ENCODE results near the gene GAA.
"Not testable (repeated sequence)": the region's sequence is repeated elsewhere in the genome, so short reads cannot be mapped to it uniquely, and the experiment has no call there.

Gene GAA

GRCh38 chr17:80147035-80147822 lies 45.8 kb downstream of the GAA start, which contains the start of gene EIF4A3:
Gene EIF4A3, minus strand, starts transcription at chr17:80147128. Its CDS starts 167 bp downstream, at chr17:80146961.
- ATAC-seq = peak; percentile 93 to 97

- no peak for ATAC-seq
These were observed 50.0 kb downstream of the GAA start for GRCh38 chr17:80151333-80151732.

DNA sequence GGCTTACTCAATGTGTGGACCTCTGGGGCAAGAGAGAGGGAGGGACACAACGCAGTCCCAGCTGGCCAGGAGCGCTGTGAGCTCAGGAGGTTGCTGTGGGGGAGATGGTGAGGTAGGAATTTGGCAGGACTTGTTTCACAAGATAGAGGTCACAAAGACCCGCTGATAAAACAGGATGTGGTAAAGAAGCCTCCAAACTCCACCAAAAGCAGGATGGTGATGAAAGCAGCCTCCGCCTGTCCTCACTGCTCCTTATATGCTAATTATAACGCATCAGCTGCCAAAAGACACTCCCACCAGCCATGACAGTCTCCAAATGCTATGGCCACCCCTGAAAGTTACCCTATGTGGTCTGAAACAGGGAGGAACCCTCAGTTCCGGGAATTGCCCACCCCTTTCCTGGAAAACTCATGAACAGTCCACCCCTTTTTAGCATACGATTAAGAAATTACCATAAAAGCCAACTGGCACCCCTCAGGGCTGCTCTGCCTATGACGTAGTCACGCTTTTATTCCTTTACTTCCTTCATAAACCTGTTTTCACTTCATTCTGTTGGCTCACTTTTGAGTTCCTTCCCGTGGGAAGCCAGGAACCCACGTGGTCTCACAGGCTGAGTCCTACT lies 50.8 kb downstream of the GAA start:
- ATAC-seq = no peak

DNA sequence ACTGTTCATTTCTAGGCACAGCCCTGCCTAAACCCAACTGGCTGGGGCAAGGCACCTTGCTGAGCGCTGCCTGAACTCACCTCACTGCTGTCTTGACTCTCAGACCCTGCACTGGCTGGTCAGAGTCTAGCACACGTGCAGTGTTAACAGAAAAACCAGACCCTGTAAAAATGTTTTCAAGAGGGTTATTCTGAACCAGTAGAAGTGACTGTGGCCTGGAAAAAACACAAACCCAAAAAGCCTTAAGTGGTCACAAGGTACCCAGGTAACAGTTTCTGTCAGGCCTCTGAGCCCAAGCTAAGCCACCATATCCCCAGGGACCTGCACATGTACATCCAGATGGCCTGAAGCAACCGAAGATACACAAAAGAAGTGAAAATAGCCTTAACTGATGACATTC lies 51.6 kb downstream of the GAA start:
- no peak for ATAC-seq

- ATAC-seq = no peak
These were observed 52.8 kb downstream of the GAA start for GRCh38 chr17:80154166-80154565.

GRCh38 chr17:80155600-80155999 lies 54.2 kb downstream of the GAA start:
- not testable (repeated sequence) for ATAC-seq

DNA sequence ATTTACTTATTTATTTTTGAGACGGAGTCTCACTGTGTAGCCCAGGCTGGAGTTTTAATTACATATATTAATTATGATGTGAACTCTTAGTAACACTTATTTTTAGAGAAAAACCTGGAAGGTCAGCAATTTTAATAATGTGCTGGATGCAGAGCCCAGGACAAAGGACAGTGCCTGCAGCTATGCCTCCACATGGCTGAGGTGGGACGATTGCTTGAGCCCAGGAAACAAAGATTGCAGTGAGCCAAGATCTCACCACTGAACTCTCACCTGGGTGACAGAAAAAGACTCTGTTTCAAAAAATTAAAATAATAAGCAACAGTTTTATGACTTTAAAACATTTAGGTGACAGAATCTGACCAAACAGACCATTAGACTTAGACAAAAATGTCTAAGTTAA lies 57.5 kb downstream of the GAA start:
- no peak for ATAC-seq

GRCh38 chr17:80160536-80160935 lies 59.2 kb downstream of the GAA start:
- ATAC-seq = no peak

- ATAC-seq = no peak
These were observed 62.0 kb downstream of the GAA start for GRCh38 chr17:80163336-80163735.

DNA sequence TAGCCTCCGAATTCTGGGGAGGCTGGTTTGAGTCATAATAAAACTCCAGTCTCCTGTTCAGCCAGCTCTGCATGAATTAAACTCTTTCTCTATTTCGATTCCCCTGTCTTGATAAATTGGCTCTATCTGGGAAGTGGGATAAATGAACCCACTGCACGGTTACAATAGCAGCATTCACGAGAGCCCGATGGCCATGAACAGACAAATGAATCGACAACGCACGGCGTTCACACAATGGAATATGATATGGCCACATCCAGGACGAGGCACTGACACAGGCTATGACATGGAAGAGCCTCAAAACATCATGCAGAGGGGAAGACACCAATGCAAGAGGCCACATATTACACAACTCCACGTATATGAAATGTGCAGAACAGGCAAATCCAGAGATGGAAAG lies 62.8 kb downstream of the GAA start:
- no peak for ATAC-seq

DNA sequence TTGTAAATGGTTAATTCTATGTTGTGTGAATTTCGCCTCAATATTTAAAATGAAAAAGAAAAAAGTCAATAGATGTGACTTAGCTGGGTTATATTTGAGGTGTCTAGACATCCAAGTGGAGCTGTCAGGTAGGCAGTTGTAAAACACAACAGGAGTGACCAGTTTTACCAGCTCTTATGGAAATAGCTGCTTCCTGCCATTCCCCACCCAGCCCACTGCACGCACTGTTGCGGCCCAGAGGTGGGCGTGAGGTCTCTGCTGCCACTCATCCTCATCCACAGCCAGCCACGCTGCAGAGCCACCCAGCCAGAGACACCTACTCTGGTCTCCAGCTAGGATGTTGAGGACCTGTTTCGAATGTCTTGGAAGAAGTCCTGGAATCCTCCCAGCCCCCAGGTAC lies 65.1 kb downstream of the GAA start:
- no peak for ATAC-seq

DNA sequence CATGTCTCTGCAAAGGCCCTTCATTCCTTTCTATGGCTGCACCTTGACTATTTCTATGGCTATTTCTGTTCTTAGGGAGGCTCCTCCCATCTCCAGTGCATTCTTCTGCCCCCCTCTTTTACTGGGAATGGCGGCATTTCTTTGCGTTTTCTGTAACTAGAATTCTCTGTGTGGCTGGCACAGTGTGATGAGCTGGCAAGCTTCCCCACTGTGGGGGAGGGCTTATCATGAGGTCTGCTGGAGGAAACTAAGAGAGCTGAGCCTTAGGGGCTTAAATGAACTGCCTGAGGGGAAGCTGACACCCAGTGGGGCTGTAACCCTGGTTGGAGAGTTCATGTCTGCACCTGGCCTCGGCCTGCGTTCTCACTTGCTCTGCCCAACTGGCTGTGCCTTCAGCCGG lies 67.0 kb downstream of the GAA start:
- no peak for ATAC-seq

- no peak for ATAC-seq
These were observed 67.7 kb downstream of the GAA start for GRCh38 chr17:80169107-80169506.

Data from activated CD4-positive, CD25-positive, alpha-beta regulatory T cell treated with anti-CD3 and anti-CD28 coated beads, Interleukin-2, amount 50 U/mL, for 24 hours (primary cell).